ENCODE results near the gene CFAP119.

DNA sequence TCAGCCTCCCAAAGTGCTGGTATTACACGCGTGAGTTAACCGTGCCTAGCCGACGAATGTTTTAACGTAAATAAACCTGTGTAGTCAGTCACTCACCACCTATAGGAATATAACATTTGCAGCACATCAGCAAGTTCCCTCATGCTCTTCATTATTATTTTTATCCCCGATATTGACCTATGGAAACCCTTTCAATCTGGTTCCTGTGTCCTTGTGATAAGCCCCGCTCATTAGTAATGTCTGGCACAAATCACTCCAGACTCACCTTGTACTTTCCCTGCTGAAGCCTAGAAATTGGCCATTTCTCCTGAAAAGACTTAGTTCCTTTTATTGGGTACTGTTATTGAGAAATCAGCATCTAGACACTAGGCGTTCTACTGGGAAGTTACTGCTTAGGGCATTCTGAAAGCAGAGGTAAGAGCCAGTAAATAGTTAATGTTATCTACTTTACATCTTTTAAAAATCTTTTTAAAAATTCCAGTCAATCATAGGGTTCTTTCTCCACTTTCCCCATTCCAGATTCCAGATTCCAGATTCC lies 15.2 kb downstream of the CFAP119 start:
- TF ChIP-seq RXRA (IDR thresholded peaks at IDR 0.05) (no peak), GABPA (IDR thresholded peaks at IDR 0.05 in 1 of 2, conservative IDR thresholded peaks at IDR 0.05 in 1 of 2) (no peak), YY1 (IDR thresholded peaks at IDR 0.05) (no peak), RAD21 (IDR thresholded peaks at IDR 0.05) (no peak)
- TF ChIP-seq, protein P1, sequence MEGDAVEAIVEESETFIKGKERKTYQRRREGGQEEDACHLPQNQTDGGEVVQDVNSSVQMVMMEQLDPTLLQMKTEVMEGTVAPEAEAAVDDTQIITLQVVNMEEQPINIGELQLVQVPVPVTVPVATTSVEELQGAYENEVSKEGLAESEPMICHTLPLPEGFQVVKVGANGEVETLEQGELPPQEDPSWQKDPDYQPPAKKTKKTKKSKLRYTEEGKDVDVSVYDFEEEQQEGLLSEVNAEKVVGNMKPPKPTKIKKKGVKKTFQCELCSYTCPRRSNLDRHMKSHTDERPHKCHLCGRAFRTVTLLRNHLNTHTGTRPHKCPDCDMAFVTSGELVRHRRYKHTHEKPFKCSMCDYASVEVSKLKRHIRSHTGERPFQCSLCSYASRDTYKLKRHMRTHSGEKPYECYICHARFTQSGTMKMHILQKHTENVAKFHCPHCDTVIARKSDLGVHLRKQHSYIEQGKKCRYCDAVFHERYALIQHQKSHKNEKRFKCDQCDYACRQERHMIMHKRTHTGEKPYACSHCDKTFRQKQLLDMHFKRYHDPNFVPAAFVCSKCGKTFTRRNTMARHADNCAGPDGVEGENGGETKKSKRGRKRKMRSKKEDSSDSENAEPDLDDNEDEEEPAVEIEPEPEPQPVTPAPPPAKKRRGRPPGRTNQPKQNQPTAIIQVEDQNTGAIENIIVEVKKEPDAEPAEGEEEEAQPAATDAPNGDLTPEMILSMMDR (IDR thresholded peaks at IDR 0.05; ENCODE audit: low read depth, low read length, missing input control): no peak
- TF ChIP-seq, protein P2, sequence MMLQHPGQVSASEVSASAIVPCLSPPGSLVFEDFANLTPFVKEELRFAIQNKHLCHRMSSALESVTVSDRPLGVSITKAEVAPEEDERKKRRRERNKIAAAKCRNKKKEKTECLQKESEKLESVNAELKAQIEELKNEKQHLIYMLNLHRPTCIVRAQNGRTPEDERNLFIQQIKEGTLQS (IDR thresholded peaks at IDR 0.05): no peak
